Stimulated activated CD4-positive, alpha-beta T cell treated with anti-CD3 and anti-CD28 coated beads, Interleukin-1b, Interleukin-23, amount 100 ng/mL, for 48 hours (primary cell): ENCODE results near the gene KCNN3.

Experiments used
- DNase-seq: peaks from one replicate; pipeline ENCODE4 v3.0.0-alpha.2; 2020

The KCNN3 gene

GRCh38 chr1:154838988-154839387 is 31.1 kb downstream of the KCNN3 start:
- DNase-seq: no peak

- DNase-seq: no peak
Measured at GRCh38 chr1:154838461-154838860, 31.6 kb downstream of the KCNN3 start.

- no peak for DNase-seq
Measured at GRCh38 chr1:154837672-154838171, 32.4 kb downstream of the KCNN3 start.

GRCh38 chr1:154837034-154837671 is 32.9 kb downstream of the KCNN3 start:
- DNase-seq: no peak

GRCh38 chr1:154835531-154836324 is 34.4 kb downstream of the KCNN3 start:
- no peak for DNase-seq

GRCh38 chr1:154833841-154834240 is 36.2 kb downstream of the KCNN3 start:
- DNase-seq: no peak

- DNase-seq: no peak
Measured at GRCh38 chr1:154833209-154833608, 36.9 kb downstream of the KCNN3 start.

GRCh38 chr1:154832384-154832783 is 37.7 kb downstream of the KCNN3 start:
- DNase-seq: no peak

GRCh38 chr1:154831462-154831861 is 38.6 kb downstream of the KCNN3 start:
- no peak for DNase-seq

- DNase-seq: no peak
Measured at GRCh38 chr1:154829062-154829461, 41.0 kb downstream of the KCNN3 start.

GRCh38 chr1:154824179-154825000 is 45.7 kb downstream of the KCNN3 start:
- DNase-seq: no peak

- DNase-seq: no peak
Measured at GRCh38 chr1:154822717-154823116, 47.4 kb downstream of the KCNN3 start.

- DNase-seq: no peak
Measured at GRCh38 chr1:154822233-154822632, 47.8 kb downstream of the KCNN3 start.

GRCh38 chr1:154821083-154821482 is 49.0 kb downstream of the KCNN3 start:
- no peak for DNase-seq

GRCh38 chr1:154820646-154821045 is 49.4 kb downstream of the KCNN3 start:
- no peak for DNase-seq

GRCh38 chr1:154819628-154820590 is 50.2 kb downstream of the KCNN3 start:
- peak; percentile 18 for DNase-seq

- DNase-seq: no peak
Measured at GRCh38 chr1:154818911-154819310, 51.2 kb downstream of the KCNN3 start.

- DNase-seq: no peak
Measured at GRCh38 chr1:154816937-154817336, 53.1 kb downstream of the KCNN3 start.

GRCh38 chr1:154816369-154816768 is 53.7 kb downstream of the KCNN3 start:
- no peak for DNase-seq

GRCh38 chr1:154813846-154814505 is 56.1 kb downstream of the KCNN3 start:
- DNase-seq: no peak

- no peak for DNase-seq
Measured at GRCh38 chr1:154813300-154813816, 56.7 kb downstream of the KCNN3 start.
